DMS153 (cell line): ENCODE results near the gene DNAJA2.
"Not testable (repeated sequence)": the region's sequence is repeated elsewhere in the genome, so short reads cannot be mapped to it uniquely, and the experiment has no call there.

Experiments
- DNase-seq: peaks from one replicate; lab custom pipeline; 2025; lab: John Stamatoyannopoulos, UW

Gene DNAJA2

DNA sequence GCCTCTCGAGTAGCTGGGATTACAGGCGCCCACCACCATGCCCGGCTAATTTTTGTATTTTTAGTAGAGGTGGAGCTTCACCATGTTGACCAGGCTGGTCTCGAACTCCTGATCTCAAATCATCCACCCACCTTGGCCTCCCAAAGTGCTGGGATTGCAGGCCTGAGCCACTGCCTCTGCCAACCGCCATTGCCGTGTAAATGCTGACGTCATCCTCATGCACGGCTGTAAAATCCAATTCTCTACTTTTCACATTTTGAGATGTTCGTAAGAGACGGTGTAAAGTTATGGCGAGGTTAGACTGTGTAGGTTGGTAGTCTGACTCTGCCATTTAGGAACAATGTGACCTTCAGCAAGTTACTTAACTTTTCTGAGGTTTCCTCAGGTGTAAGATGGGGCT is 1.7 kb upstream of the DNAJA2 start:
- DNase-seq = no peak

DNA sequence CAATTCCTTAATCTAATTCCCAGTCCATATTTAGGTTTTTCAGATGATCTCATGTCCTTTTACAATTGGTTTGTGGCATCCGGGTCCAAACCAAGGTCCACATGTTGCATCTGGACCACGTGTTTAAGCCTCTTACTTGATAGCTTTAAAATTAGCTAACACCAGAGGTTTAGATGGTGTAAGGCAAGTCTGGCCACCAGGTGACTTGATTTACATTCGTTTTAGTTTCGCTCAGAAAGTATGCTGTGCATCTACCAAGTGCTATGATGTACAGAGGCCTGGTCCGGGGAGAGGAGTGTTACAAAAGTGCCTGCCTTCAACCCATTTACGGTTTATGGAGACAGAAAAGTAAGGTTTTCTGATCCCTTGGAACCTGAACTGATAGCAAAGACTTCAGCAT is 878 bp upstream of the DNAJA2 start:
- DNase-seq = no peak

DNA sequence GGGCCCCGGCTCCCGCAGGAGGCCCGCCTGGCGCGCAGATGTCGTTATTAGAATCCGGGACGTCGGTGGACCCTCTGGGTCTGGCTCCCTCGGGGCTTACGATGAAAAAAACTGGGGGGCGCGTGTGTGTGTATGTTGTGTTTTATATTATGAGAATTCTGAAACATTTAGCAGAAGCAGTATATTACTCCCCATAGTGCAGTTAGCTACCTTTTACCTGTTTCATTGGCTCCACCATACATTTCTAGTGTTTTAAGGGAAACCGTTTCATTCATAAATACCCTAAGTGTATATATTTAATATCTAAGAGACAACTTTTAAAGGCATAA is 486 bp upstream of the DNAJA2 start:
- DNase-seq = no peak

DNA sequence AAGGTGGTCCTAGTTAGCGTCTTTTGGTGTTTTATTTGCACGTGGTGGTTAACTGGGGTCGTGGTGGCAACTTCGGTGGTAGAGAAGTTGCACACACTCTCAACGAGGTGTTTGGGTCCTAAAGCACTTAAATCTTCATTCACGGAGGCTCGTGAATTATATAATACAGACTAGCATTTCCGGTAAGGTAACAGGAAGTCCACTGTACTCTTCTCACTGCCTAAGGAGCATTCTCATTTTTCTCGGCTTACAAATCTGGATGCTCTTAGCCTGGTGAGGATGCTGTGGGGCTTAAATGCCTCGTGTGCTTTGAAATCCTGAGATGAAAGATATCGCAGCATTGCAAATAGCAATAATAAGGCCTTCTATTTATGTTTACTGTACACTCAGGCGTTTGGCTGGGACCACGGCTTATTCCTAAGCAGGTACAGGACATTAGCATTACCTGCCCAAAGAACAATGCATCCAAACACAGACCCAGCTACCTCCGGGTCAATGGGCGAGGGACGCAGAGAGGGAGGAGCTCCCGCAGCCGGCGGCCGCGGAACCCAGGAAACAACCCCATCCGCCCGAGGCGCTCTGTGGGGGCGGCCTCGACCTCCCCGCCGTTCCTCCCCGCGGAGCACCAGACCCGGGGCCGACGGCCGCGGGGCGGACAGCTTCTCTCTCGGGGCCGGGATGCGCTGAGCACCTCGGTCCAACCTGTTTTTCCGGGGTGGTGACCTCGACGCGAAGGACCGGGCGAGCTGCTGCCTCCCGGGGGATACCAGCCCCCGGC is 856 bp downstream of the DNAJA2 start:
- DNase-seq = no peak

DNA sequence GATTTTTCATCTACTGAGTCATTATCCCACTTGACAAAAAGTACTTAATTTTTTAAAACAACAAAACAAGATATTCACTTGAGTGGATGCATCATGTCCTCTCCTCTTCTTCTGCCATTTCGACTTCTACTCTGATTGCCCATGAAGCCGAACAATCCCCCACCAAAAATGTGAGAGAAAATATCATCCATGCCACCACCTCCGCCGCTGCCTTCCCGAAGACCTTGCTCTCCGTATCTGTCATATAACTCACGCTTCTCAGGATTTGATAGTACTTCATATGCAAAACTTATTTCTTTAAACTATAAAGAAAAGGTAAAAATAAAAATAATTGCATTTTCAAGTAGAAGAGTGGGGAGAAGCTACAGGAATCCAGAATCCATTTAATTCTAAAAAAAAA is 2.2 kb downstream of the DNAJA2 start:
- DNase-seq = no peak

DNA sequence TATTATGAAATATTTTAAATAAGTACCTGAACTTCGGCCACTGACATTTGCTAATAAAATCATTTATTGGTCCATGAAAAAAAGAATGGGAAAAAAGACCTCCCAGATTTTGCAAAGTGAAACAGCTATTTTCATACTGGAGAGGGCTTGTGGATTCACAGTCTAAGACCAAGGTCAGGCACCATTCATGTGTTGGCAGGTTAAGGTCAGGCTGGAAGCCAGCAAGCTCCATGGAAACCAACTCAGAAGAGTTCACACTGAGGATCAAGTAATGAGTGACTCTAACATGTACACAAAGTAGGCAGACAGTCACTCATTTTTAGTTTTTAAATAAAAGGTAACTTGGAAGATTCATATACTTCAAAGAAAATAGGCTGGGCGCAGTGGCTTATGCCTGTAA is 3.4 kb downstream of the DNAJA2 start:
- DNase-seq = no peak

DNA sequence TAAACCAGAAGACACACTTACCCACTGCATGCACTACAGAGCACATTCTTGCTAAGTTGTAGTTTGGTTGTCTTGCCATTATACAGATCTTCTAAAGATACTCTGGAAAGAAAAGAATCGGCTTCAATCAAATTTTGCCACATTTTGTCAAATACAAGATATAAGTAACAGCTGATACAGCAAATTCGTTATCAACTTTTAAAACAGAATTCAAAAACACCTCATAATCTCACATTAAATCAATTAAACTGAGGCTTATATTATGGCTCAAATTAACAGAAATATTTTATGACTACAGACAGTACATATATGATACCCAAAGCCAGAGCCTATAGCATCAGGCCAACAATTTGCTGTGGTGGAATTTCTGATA is 5.4 kb downstream of the DNAJA2 start:
- DNase-seq = no peak

DNA sequence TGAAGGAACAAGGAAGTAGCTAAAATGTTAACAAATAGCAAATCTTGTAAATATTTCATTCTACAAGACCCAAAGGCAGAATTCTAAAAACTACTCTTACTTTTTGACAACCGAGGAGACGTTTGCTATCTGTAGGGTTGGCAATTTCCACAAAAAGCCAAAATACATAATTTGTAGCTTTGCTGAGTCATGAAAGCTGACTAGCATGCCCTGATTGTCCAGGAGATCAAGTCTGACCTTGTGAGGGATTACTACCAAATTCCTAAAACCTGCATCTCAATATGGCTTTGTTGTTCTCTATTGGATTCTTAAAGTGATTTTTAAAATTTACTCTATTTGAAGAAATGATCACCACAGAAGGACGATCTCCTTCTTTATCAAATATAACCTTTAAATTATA is 10.8 kb downstream of the DNAJA2 start:
- no peak for DNase-seq

DNA sequence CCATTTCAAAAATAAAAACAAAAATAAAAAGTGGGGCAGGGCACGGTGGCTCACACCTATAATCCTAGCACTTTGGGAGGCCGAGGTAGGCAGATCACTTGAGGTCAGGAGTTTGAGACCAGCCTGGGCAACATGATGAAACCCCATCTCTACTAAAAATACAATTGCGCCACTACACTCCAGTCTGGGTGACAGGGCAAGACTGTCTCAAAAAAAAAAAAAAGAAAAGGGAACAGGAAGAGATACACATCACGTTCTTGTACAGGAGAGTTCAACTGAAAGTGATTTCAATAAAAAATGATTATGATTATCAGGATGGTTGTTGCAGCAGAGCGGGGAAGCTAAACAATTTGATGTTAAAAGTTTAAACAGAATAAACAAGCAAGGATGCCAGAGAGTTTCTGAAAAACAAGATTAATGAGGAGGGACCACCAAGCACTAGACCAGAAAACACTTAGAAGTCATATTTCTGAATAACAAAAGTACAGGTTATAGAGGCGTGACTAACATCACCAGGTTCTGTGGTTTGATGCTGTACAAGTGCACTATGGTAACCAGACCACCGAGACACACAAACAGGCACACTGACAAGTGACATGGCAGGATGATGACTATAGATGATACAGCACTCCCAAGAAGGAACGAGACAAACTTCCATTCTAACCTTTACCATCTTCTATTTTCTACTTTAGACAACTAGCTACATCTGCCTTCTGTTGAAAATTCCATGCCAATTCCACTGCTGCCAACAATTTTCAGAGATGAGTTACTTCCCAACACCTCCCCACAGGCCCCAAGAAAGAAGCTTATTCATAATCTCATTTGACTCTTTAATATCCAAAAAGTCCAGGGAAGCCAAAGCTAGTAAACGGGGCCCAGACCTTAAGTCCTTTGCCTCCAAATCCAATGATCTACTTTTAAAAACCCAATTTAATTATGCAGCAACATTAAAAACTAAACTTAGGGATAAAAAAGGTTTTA is 11.8 kb downstream of the DNAJA2 start:
- no peak for DNase-seq

DNA sequence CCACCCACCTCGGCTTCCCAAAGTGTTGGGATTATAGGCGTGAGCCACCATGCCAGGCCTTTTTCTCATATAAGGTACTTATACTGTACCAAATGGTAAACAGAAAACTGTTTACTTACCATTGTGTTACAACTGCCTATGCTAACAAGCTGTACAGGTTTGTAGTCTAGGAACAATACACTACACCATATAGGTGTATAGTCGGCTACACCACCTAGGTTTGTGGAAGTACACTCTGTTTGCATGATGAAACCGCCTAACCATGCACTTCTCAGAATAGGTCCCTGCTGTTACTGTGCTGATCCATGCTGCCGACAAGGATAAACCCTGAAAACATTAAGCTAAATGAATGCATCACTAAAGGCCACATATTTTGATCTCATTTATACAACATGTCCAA is 18.9 kb downstream of the DNAJA2 start:
- peak; percentile 25 for DNase-seq

DNA sequence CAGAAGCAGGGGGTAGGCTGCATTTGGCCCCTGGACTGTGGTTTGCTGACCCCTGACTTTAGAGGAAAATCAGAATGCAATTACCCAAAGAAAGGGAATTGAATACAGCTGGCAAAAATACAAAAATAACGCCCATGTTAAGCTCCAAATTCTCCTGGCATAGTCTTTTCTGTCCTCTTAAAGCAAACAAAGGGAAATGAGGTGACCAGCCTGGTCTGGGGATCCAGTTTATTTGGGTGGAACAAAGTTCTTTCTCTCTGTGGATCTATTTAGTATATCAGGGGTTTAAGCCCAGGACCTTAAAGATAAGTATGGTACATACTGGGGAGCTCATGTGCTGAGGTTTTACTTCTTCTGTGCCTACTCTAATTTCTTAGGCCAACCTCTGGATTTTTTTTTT is 23.5 kb downstream of the DNAJA2 start:
- no peak for DNase-seq

DNA sequence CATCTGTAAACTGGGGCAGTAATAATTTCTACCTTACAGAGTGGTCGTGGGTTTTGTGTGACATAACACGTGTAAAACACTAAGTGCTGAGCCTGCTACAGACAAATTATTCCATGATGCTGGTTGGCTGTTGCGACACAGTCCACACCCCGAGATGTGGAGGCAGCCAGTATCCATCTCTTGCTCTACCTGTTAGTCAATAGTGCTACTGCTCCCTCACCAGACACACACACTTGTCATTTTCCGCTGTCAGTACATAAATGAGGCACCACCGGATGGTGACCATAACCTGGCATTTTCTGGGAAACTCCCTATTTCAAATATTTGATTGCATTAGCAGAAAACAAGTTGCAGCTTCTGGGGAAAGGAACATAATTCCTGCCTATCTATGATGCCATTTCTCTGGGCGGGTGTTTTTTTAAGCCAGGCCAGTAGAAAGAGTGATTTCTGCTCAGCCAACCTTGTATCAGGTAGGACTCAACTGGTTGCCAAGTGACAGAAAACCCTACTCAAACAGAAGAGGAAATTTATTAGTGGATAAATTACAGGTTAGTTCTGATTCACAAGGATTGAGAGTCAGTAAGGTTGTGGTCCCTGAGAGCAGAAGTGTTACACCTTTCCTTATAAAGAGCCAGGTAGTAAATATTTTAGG is 24.1 kb downstream of the DNAJA2 start:
- DNase-seq = no peak

DNA sequence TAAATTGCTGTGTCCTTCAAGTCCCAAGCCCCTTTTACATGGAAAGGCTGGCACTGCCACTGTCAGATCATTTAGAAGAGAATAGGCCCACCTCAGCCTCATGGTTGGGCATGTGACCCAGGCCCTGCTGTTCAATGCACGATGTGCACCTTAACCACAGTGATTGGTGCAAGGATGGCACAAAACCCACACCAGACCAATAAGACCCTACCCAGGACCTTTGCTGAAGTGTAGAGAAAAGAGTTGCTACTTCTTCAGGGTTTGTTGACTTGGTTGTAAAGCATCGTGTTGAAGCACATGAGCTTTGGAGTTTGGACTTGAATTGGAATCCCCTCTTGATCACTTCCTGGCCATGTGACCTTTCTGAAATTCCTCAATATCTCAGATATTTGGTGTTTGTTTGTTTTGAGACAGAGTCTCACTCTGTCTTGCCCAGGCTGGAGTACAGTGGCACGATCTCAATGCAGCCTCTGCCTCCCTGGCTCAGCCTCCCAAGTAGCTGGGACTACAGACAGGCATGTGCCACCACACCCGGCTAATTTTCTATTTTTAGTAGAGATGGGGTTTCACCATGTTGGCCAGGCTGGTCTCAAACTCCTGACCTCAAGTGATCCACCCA is 24.8 kb downstream of the DNAJA2 start:
- DNase-seq = no peak

DNA sequence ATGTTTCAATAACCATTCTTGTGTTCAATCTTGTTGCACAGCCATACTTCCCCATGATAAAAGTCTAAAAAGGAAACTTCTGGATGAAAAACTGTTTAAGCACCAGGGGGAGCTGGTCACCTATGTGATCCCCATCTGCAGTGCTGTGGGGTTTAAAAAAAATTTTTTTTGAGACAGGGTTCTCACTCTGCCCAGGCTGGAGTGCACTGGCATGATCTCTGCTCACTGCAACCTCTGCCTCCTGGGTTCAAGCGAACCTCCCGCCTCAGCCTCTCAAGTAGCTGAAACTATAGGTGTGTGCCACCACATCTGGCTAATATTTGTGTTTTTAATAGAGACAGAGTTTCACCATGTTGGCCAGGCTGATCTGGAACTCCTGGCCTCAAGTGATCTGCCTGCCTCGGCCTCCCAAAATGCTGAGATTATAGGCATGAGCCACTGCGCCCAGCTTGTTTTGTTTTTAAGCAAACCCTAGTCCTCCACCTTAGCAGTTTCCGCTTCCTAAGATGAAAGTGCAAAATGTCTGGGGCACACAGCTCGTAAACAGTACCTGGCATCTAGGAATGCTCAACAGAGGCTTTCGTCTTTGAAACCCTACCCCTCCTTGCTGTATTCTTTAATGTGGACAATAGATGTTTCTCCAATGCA is 25.4 kb downstream of the DNAJA2 start:
- DNase-seq = no peak

DNA sequence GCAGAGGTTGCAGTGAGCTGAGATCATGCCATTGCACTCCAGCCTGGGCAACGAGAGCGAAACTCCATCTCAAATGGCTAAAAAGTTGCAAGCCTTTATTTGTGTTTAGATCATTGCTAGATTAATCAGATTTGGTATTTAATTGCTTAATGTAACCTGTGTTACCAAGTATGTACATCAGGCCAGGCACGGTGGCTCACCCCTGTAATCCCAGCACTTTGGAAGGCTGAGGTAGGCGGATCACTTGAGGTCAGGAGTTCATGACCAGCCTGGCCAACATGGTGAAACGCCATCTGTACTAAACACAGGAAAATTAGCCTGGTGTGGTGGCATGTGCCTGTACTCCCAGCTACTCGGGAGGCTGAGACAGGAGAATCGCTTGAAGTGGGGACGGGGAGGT is 28.8 kb downstream of the DNAJA2 start:
- not testable (repeated sequence) for DNase-seq

DNA sequence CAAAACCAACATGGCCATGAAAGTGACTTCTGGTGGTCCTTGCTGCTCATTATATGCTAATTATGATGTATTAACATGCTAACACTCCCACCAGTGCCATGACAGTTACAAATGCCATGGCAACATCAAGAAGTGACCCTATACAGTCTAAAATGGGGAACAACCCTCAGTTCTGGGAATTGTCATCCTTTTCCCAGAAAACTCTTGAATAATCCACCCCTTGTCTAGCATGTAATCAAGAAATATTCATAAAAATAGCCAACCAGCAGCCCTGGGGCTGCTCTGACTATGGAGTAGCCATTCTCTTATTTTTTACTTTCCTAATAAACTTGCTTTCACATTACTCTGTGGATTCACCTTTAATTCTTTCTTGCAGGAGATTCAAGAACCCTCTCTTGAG is 35.9 kb downstream of the DNAJA2 start:
- no peak for DNase-seq

DNA sequence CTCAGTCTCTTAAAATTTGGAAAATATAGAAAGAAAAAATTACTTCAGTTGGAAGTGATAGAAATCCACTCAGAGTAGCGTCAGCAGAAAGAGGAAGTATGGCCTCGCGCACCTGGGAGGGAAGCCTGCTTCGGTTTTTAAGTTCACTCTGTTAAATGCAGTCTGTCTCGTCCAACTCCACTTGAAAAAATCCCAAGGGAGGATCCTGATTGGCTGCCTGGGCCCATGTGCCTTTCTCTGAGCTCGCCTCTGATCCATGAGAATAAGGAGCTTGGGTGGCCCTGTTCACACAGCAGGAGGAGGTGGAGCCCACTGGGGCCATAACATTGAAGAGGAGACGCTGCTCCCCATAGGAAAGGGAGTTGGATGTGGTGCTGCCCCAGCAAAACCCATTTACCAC is 40.7 kb downstream of the DNAJA2 start:
- DNase-seq = no peak

DNA sequence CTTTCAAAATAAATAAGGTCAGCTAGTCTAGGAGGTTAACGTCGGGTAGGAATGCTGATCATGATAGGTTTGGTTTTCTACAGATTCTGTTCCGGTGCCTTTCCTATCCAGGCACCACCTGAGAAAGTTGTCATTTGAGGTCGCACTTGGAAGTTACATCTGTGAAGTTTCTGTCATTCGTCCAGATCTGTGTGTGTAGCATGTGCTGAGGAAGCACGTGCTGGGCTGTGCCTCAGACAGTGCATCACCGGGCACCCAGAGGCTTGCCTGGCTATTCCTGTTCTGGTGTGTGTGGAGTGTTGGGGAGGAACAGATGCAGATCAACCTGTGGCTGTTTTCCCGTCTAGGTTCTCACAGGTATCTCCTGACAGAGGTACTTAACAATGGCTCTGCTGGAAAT is 42.6 kb downstream of the DNAJA2 start:
- no peak for DNase-seq

DNA sequence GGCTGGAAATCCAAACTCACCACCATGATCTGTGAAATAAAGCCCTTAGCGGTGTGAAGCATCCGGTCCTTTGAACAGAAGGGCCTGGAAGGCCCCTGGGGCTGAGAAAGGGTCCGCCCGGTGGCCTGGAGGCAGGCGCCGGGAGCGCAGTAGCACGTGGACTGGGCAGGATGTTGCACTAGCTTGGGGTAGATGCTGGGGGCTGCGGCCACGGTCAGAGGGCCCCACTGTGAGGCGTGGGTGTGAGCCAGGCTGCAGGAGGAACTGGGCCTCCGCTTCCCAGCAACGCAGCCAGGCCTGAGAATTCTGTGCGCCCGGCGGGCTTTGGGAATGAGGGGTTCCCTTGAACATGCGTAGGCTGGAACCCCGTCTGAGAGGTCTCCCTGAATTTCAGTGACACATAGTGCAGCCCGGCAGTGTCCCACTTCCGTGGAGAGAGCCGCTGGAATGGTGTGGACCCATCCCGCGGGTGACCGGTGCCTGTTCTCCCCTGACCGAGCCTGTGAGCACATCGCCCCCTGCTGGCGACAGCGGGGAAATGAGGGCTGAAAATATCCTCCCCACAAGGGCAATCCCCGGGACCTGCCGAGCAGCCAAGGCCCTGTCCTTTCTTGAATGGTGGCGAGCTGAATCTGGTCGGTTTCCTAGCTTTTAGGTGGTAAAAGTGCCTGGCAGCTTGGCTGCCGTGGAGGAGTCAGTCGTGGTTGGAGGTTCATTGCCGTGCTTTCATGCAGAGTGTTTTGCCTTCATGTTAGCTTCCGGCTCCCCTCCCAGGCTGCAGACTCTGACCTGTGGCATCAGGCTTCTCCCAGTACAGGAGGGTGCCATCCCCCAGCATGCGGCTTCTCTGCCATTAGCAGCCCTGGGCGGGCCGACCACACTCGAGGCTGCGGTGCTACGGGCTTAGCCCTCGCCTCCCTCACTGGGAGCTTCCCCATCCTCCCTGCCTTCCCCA is 43.8 kb downstream of the DNAJA2 start:
- no peak for DNase-seq

DNA sequence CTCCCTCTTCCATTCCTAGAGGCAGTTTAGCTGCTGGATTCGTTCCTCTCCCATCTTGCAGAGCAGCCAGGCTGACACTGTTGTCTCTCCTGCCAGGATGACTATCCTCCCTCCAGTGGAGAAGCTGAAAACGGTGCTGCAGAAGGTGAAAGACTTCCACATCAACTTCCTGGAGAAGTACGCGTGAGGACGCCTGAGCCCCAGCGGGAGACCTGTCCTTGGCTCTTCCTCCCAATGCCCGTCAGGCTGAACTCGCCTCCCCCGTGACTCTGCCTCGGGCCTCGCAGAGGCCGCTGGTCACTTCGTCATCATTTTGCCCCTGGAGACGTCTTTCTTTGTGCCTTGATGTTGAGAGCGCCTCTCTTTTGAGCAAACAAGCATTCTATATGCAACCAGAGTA is 44.7 kb downstream of the DNAJA2 start:
- no peak for DNase-seq

DNA sequence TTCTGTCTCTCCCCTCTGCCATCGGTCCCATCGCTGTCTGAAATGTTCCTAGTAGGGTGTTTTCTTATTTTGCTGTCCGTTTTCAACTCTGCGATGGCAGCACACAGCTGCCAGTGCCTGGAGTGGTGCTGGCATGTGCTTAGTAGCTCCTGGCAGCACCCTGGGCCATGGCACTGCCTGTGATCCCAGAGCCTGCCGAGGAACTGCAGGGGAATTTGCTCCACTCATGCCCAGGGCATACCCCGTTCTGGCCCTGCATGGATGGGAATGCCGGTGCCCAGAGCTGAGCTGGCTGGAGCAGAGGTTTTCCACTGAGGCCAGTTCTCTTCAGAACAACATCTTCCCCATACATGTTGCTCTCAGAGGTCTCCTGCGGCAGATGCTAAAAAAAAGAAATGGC is 46.2 kb downstream of the DNAJA2 start:
- DNase-seq = no peak
